Ishikawa (cell line): ENCODE measurements around the gene ARRB1.

Experiments used
- CEBPB ChIP-seq: IDR thresholded peaks from 2 replicates; pipeline ENCODE4 v1.6.1; 2012
- CREB1 ChIP-seq: IDR thresholded peaks from 2 replicates; pipeline ENCODE4 v1.6.1; 2012; ENCODE audit warnings: low read depth
- EGR1 ChIP-seq: IDR thresholded peaks from 2 replicates; pipeline ENCODE4 v1.6.1; 2012
- EP300 ChIP-seq: IDR thresholded peaks from 2 replicates; pipeline ENCODE4 v1.6.1; 2012; ENCODE audit warnings: borderline replicate concordance
- FOXM1 ChIP-seq: IDR thresholded peaks from 2 replicates; pipeline ENCODE4 v1.6.1; 2012; ENCODE audit warnings: low read depth, borderline replicate concordance
- NFIC ChIP-seq: IDR thresholded peaks from 2 replicates; pipeline ENCODE4 v1.6.1; 2012
- RAD21 ChIP-seq: IDR thresholded peaks from 2 replicates; pipeline ENCODE4 v1.6.1; 2012; ENCODE audit warnings: low read depth
- TAF1 ChIP-seq: IDR thresholded peaks from 2 replicates; pipeline ENCODE4 v1.6.1; 2012; ENCODE audit warnings: low read depth, mild to moderate bottlenecking
- TCF12 ChIP-seq: IDR thresholded peaks from 2 replicates; pipeline ENCODE4 v1.6.1; 2012; ENCODE audit warnings: low read depth
- TEAD4 ChIP-seq: IDR thresholded peaks from 2 replicates; pipeline ENCODE4 v1.6.1; 2012
- YY1 ChIP-seq: IDR thresholded peaks from 2 replicates; pipeline ENCODE4 v1.6.1; 2012; ENCODE audit warnings: low read depth
- ZBTB7A ChIP-seq: IDR thresholded peaks from 2 replicates; pipeline ENCODE4 v1.6.1; 2012; ENCODE audit warnings: low read depth
- TF ChIP-seq, protein P1 (sequence below): IDR thresholded peaks from 2 replicates; pipeline ENCODE4 v1.6.1; 2012
- TF ChIP-seq, protein P2 (sequence below): IDR thresholded peaks from 2 replicates; pipeline ENCODE4 v1.6.1; 2012; ENCODE audit warnings: low read depth, mild to moderate bottlenecking
- TF ChIP-seq, protein P3 (sequence below): IDR thresholded peaks from 2 replicates; pipeline ENCODE4 v1.6.1; 2012

The ARRB1 gene

DNA sequence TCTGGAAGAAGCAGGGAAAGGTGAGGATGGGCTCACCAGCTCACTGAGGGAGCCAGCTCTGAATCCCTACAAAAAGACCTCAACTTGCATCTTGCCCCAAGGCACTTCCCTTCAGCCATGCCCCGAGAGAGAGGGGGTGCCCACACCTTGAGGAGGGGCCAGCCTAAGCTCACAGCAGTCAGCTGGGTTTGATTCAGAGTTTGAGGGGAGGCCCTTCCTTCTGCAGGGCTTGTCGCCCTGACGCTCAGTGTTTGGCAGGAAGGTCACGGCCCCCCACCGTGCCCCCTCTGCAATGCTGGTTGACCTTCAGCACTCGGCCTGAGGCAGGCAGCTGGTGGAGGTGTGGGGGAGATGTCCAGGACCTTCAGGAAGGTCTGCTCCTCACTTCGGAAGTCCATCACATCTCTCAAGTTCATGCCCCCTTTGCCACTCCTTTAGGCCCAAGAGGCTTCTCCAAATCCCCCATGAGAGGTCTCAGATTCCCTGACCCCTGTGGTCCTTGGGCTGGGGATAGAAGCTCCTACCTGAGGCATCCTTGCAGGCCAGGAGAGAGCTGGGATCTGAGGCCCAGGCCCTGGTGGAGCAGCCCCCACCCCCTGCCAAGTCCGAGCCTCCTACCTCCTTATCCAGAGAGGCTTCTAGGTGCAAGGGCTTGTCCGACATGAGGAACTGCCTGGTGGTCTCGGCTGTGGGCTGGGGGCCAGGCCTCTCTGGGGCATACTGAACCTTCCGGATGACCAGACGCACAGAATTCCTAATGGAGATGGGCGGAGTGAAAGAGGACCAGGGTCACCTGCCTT, 73.3 kb downstream of the ARRB1 start:
- no peak for TF ChIP-seq TAF1
- no peak for TF ChIP-seq RAD21
- no peak for TF ChIP-seq EP300
- TF ChIP-seq, protein P1, sequence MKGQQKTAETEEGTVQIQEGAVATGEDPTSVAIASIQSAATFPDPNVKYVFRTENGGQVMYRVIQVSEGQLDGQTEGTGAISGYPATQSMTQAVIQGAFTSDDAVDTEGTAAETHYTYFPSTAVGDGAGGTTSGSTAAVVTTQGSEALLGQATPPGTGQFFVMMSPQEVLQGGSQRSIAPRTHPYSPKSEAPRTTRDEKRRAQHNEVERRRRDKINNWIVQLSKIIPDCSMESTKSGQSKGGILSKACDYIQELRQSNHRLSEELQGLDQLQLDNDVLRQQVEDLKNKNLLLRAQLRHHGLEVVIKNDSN: no peak
- TF ChIP-seq FOXM1: no peak
- no peak for TF ChIP-seq CEBPB
- no peak for TF ChIP-seq EGR1
- no peak for TF ChIP-seq YY1
- TF ChIP-seq, protein P2, sequence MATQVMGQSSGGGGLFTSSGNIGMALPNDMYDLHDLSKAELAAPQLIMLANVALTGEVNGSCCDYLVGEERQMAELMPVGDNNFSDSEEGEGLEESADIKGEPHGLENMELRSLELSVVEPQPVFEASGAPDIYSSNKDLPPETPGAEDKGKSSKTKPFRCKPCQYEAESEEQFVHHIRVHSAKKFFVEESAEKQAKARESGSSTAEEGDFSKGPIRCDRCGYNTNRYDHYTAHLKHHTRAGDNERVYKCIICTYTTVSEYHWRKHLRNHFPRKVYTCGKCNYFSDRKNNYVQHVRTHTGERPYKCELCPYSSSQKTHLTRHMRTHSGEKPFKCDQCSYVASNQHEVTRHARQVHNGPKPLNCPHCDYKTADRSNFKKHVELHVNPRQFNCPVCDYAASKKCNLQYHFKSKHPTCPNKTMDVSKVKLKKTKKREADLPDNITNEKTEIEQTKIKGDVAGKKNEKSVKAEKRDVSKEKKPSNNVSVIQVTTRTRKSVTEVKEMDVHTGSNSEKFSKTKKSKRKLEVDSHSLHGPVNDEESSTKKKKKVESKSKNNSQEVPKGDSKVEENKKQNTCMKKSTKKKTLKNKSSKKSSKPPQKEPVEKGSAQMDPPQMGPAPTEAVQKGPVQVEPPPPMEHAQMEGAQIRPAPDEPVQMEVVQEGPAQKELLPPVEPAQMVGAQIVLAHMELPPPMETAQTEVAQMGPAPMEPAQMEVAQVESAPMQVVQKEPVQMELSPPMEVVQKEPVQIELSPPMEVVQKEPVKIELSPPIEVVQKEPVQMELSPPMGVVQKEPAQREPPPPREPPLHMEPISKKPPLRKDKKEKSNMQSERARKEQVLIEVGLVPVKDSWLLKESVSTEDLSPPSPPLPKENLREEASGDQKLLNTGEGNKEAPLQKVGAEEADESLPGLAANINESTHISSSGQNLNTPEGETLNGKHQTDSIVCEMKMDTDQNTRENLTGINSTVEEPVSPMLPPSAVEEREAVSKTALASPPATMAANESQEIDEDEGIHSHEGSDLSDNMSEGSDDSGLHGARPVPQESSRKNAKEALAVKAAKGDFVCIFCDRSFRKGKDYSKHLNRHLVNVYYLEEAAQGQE: no peak
- TF ChIP-seq, protein P3, sequence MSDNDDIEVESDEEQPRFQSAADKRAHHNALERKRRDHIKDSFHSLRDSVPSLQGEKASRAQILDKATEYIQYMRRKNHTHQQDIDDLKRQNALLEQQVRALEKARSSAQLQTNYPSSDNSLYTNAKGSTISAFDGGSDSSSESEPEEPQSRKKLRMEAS: no peak
- no peak for TF ChIP-seq TEAD4
- no peak for TF ChIP-seq TCF12
- TF ChIP-seq ZBTB7A: no peak

DNA sequence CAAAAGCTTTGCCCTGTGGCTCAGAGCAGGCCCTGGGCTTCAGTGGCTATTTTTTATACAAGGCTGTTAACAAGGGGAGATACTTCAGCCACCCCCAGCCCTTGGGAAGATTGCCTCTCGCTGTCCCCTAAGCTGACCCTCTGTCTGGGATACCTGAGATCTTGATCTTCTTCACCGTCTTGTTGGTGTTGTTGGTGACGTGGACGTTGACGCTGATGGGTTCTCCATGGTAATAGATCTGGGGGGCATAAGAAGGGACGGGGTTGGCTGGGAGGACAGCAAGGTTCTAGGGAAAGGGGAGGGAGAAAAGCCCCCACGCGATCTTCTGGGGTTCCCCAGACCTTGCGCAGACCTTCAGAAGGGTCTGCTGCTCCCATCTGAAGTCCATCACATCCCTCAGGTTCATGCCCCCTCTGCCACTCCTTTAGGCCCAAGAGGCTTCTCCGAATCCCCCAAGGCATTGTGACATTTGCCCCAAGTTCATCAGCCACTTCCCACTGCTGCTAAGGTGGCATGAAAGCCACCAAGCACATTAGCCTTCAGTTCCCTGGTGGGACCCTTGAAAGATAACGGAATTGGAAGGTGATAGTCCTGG, 74.2 kb downstream of the ARRB1 start:
- TF ChIP-seq ZBTB7A (no peak), RAD21 (no peak), FOXM1 (no peak), TEAD4 (no peak), TAF1 (no peak), EP300 (no peak), TCF12 (no peak), CEBPB (no peak), CREB1 (no peak), NFIC (no peak), YY1 (no peak), EGR1 (no peak)
- TF ChIP-seq, protein P3: no peak
- TF ChIP-seq, protein P1: no peak
- TF ChIP-seq, protein P2: no peak

DNA sequence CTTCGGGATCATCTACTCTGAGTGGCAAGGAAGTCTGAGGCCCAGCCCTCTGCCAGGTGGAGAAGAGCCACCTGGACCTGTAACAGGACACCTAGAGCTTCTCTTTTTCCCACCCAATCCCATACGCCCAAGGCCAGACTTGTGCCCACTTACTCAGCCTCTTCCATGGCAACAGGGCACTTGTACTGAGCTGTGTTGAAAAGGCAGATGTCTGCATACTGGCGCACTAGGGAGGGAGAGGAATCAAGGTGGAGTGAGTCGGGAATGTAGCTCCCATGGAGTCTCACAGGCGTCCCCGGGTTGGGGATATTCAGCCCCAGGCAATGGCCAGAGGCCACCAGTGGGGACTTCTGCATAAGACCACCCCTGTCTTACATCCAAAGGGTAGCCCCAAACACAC, 74.8 kb downstream of the ARRB1 start:
- no peak for TF ChIP-seq ZBTB7A
- TF ChIP-seq NFIC: no peak
- TF ChIP-seq, protein P2: no peak
- TF ChIP-seq CREB1: no peak
- no peak for TF ChIP-seq FOXM1
- no peak for TF ChIP-seq YY1
- TF ChIP-seq TEAD4: no peak
- TF ChIP-seq TCF12: no peak
- TF ChIP-seq, protein P3: no peak
